CD4-positive, alpha-beta T cell (primary cell): Measurements from ENCODE around the gene DHCR7. TPM values are rescaled to one million over a fixed set of nuclear protein-coding genes. Genes with fewer than 3 reads are reported as not detected.

Source experiments
- ATAC-seq: fragments of 200-7000 bp; cut with Tn5 transposase; one replicate; pipeline ENCODE4 v1.10.0; 2022; ENCODE audit warnings: mild to moderate bottlenecking; ENCODE audit not compliant: poor library complexity
- CTCF ChIA-PET: fragments of 350-600 bp; sonication (Branson Sonifier 250); formaldehyde crosslinking; loops from one replicate; lab custom pipeline; 2021; ENCODE audit warnings: antibody characterized with exemption, inconsistent platforms; lab: Charles Lee
- POLR2A ChIA-PET: fragments of 350-600 bp; sonication (Branson Sonifier 250); formaldehyde crosslinking; loops from one replicate; lab custom pipeline; 2021; ENCODE audit warnings: antibody characterized with exemption, inconsistent platforms; lab: Charles Lee
- DNase-seq, 14 experiments: peaks; one replicate each; pipeline ENCODE4 v3.0.0-alpha.2; 2013 to 2020; ENCODE audit warnings: mixed read lengths in 2 of 14
- H3K27ac ChIP-seq, 2 donors: one replicate each; pipeline versions ENCODE4 v1.5.1 to v1.7.0; 2013; ENCODE audit warnings: low read length in 2 of 2, low read depth in 1 of 2, mild to moderate bottlenecking in 1 of 2
- H3K27me3 ChIP-seq, 2 experiments: 1 replicate in 1 of 2; 2 replicates in 1 of 2; pipeline versions ENCODE4 v1.6.1 to v1.7.0; 2013; ENCODE audit warnings: low read length in 2 of 2, control low read depth in 1 of 2, mild to moderate bottlenecking in 1 of 2, moderate library complexity in 1 of 2; ENCODE audit not compliant: insufficient read depth in 2 of 2, control insufficient read depth in 1 of 2
- H3K36me3 ChIP-seq: one replicate; pipeline ENCODE4 v1.6.1; 2013; ENCODE audit warnings: low read length, control low read depth; ENCODE audit not compliant: insufficient read depth
- H3K4me1 ChIP-seq: one replicate; pipeline ENCODE4 v1.6.1; 2013; ENCODE audit warnings: low read length, control low read depth; ENCODE audit not compliant: insufficient read depth
- H3K4me3 ChIP-seq: one replicate; pipeline ENCODE4 v1.5.1; 2013; ENCODE audit warnings: mild to moderate bottlenecking, low read length, moderate library complexity
- H3K9me3 ChIP-seq, 2 experiments: 1 replicate in 1 of 2; 2 replicates in 1 of 2; pipeline versions ENCODE4 v1.6.1 to v1.7.0; 2013; ENCODE audit warnings: low read length in 2 of 2, mild to moderate bottlenecking in 2 of 2, control low read depth in 1 of 2, moderate library complexity in 1 of 2; ENCODE audit not compliant: control insufficient read depth in 1 of 2, insufficient read depth in 1 of 2
- H3K27ac Mint-ChIP-seq: one replicate; pipeline ENCODE4 v1.8.0; 2020; ENCODE audit warnings: mixed read lengths
- H3K27me3 Mint-ChIP-seq: one replicate; pipeline ENCODE4 v1.8.0; 2021; ENCODE audit warnings: mixed read lengths
- H3K36me3 Mint-ChIP-seq: one replicate; pipeline ENCODE4 v1.8.0; 2021; ENCODE audit warnings: low read depth, mixed read lengths
- H3K4me1 Mint-ChIP-seq: one replicate; pipeline ENCODE4 v1.8.0; 2021; ENCODE audit warnings: low read depth, mixed read lengths
- H3K4me3 Mint-ChIP-seq: one replicate; pipeline ENCODE4 v1.8.0; 2020; ENCODE audit warnings: mild to moderate bottlenecking, mixed read lengths
- H3K9me3 Mint-ChIP-seq: one replicate; pipeline ENCODE4 v1.8.0; 2020; ENCODE audit warnings: mixed read lengths
- CTCF ChIP-seq: fragments of 200-600 bp; IDR thresholded peaks from one replicate; pipeline ENCODE4 v1.8.0; 2022; ENCODE audit warnings: antibody characterized with exemption, mild to moderate bottlenecking
- intact Hi-C, 2 experiments: fragments of 100-400 bp; cut with DNase I in 1 of 2; cut with micrococcal nuclease in 1 of 2; formaldehyde crosslinking; loops; one replicate each; pipeline versions ENCODE4 v1.15.1 to v1.9.0; 2023 to 2025; cut with DNase I, micrococcal nuclease
- total RNA-seq, 174 experiments: library from RNA in 2 of 174; stranded (reverse) in 2 of 174; gene quantifications; one replicate each; pipeline ENCODE4 v1.2.3 and lab custom pipeline; 2021 to 2026

The DHCR7 gene
- total RNA-seq, 2 experiments from 2014 or later: 30.2 to 30.6 TPM

- DNase-seq: no peak
- H3K36me3 Mint-ChIP-seq: no peaks in the 10 kb centered on the region
- Histone ChIP-seq H3K4me1 (no peaks in the 10 kb centered on the region), H3K27me3 (peaks cover 0 to 2% of the 10 kb centered on the region in 2 experiments), H3K9me3 (no peaks in the 10 kb centered on the region), H3K4me3 (no peak overlapping the region), H3K36me3 (no peaks in the 10 kb centered on the region), H3K27ac (no peak overlapping the region)
- H3K9me3 Mint-ChIP-seq: no peaks in the 10 kb centered on the region
- no peak overlapping the region for H3K27ac Mint-ChIP-seq
- POLR2A ChIA-PET: no interaction called here
- CTCF ChIA-PET: no interaction called here
- H3K27me3 Mint-ChIP-seq: peaks cover 9% of the 10 kb centered on the region
- no peak for TF ChIP-seq CTCF
- no peaks in the 10 kb centered on the region for H3K4me1 Mint-ChIP-seq
- intact Hi-C loops: no loop called here
- no peak overlapping the region for H3K4me3 Mint-ChIP-seq
- no peak for ATAC-seq
These were observed 56.4 kb downstream of the DHCR7 start for GRCh38 chr11:71391796-71392195.

- ATAC-seq (no peak), DNase-seq (no peak)
- H3K9me3 ChIP-seq: no peaks in the 10 kb centered on the region
- POLR2A ChIA-PET: no interaction called here
- H3K4me3 Mint-ChIP-seq: no peak overlapping the region
- peaks cover 12% of the 10 kb centered on the region for H3K27me3 Mint-ChIP-seq
- no peak overlapping the region for H3K27ac ChIP-seq
- no peak overlapping the region for H3K4me3 ChIP-seq
- TF ChIP-seq CTCF: no peak
- no peaks in the 10 kb centered on the region for H3K36me3 Mint-ChIP-seq
- no peak overlapping the region for H3K27ac Mint-ChIP-seq
- no peaks in the 10 kb centered on the region for H3K4me1 Mint-ChIP-seq
- intact Hi-C loops: no loop called here
- H3K27me3 ChIP-seq: peaks cover 0 to 2% of the 10 kb centered on the region in 2 experiments
- H3K4me1 ChIP-seq: no peaks in the 10 kb centered on the region
- CTCF ChIA-PET: no interaction called here
- H3K9me3 Mint-ChIP-seq: no peaks in the 10 kb centered on the region
- no peaks in the 10 kb centered on the region for H3K36me3 ChIP-seq
These were observed 56.8 kb downstream of the DHCR7 start for GRCh38 chr11:71391352-71391751.

- Histone ChIP-seq H3K27ac (no peak overlapping the region), H3K4me1 (no peaks in the 10 kb centered on the region), H3K4me3 (no peak overlapping the region), H3K27me3 (peaks cover 0 to under 1% of the 10 kb centered on the region in 2 experiments), H3K9me3 (no peaks in the 10 kb centered on the region), H3K36me3 (no peaks in the 10 kb centered on the region)
- no peak for DNase-seq
- H3K4me1 Mint-ChIP-seq: no peaks in the 10 kb centered on the region
- H3K9me3 Mint-ChIP-seq: no peaks in the 10 kb centered on the region
- POLR2A ChIA-PET: no interaction called here
- no peak for TF ChIP-seq CTCF
- CTCF ChIA-PET: no interaction called here
- no peaks in the 10 kb centered on the region for H3K36me3 Mint-ChIP-seq
- H3K4me3 Mint-ChIP-seq: no peak overlapping the region
- H3K27me3 Mint-ChIP-seq: peaks cover 23% of the 10 kb centered on the region
- no peak for ATAC-seq
- no peak overlapping the region for H3K27ac Mint-ChIP-seq
- intact Hi-C loops: no loop called here
These were observed 59.5 kb downstream of the DHCR7 start for GRCh38 chr11:71388637-71389235.
